NCI-H460 (cell line): ENCODE measurements around the gene SRCIN1. TPM values are rescaled to one million over a fixed set of nuclear protein-coding genes. Genes with fewer than 3 reads are reported as not detected.
A peak's percentile ranks its signal among the peaks of the same experiment; 100 is the strongest.
"Not testable (repeated sequence)": the region's sequence is repeated elsewhere in the genome, so short reads cannot be mapped to it uniquely, and the experiment has no call there.

Experiments used
- DNase-seq: peaks from one replicate; pipeline ENCODE4 v3.0.0-alpha.2; 2016; ENCODE audit warnings: low read depth; ENCODE audit errors: extremely low read depth
- total RNA-seq: library from RNA; depleted of rRNA; stranded (reverse); fragments of >200 nt; shearing (Covaris generic); gene quantifications from 2 replicates; pipeline ENCODE4 v1.2.3, GENCODE V29; 2014

SRCIN1 gene
- total RNA-seq, 1 experiment from 2014 or later: 3.0 TPM

DNA sequence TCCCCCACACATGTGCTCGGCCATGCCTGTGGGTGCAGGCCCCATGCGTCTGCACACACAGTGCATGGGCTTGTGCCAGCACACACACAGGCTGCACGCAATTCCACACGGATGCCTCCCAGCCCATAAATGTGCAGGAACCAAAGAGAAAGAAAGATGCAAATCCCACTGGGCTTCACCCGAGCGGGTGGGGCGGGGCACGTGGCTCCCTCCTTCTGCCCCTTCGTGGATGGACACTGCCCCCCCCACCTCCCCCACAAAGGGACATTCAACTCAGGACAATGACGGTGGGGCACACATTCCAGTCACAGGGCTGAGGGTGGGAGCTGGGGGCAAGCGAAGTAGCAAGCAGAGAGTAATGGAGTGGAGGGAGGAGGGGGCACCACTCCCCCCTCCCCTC is 74.9 kb downstream of the SRCIN1 start:
- DNase-seq: not testable (repeated sequence)

- DNase-seq: not testable (repeated sequence)
These were observed 77.6 kb downstream of the SRCIN1 start for GRCh38 chr17:38528141-38528540.

DNA sequence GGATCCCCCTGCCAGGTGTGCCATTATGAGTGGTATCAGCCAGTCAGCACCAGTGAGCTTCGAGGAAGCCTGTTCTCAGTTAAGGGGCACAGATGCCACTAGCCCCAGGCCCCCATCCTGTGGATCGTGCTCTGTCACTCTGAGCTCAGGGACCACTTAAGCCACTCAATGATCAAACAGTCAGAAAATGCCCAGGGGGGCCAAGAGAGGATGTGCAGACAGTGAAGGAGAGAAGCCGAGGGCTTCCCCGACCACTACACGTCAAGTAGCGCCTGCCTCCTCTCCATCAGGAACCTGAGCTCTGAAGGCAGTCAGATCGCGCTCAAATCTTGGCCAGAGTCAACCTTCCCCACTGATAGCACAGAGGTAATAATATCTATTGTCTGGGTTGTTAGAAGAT is 79.2 kb downstream of the SRCIN1 start:
- not testable (repeated sequence) for DNase-seq

- no peak for DNase-seq
These were observed 93.2 kb downstream of the SRCIN1 start for GRCh38 chr17:38512473-38513058.

DNA sequence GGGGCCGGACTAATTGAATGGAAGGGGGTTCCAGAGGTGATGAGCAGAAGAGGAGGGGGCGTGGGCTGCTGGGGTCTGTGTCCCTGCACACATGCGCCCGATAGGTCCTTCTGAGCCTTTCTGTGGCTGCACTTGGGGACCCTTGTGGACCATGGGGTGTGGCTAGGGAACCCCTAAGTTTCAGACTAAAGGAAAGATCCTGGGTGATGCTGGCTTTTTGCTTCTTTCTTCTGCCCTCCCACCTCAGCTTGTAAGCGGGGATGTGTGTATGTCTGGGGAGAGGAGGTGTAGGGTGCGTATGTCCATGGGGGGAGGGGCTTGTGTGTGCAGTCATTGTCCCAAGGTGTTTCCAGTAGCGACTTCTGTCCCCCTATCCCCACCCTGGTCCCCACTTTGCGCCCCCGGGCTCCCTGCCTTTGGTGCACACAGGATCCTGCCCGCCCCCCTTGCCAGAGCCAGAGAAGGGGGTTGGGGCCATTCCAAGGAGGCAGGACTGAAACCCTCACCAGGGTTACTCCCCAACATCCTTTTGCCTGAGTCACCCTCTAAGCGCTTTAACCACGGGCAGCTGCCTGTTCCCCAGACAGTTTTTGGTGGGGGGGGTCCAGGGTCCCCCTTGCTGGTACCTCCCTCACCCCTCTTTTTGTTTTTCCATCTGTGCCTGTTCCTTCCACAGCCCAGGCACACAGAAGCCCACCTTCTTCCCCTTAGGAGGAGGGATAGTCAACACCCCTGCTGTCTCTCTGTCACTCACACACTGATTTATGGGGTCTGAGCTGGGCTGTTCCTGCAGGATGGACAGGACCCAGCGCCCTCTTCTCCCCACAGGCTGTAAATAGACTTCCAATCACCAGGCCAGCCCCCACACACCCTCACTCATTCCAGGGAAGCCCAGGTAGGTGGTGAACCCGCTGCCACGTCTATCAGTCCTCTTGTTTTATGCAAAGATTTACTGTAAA is 94.3 kb downstream of the SRCIN1 start:
- no peak for DNase-seq

DNA sequence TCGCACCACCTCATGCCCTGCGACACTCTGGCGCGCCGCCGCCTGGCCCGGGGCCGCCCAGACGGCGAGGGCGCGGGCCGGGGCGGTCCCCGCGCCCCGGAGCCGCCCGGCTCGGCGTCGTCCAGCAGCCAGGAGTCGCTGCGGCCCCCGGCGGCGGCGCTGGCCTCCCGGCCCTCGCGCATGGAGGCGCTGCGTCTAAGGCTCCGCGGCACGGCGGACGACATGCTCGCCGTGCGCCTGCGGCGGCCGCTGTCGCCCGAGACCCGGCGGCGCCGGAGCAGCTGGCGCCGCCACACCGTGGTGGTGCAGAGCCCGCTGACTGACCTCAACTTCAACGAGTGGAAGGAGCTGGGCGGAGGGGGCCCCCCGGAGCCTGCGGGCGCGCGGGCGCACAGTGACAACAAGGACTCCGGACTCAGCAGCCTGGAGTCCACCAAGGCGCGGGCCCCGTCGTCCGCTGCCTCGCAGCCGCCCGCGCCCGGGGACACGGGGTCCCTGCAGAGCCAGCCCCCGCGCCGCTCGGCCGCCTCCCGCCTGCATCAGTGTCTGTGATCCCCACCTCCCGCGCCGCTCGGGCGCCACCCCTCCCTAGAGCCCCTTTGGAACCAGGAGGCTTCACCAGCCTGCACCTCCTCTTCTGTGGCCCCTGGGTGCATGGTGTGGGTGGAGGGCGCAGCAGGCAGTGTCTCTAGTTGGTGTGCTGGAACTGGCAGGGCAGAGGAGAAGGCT is 95.2 kb downstream of the SRCIN1 start:
- DNase-seq: no peak

GRCh38 chr17:38509772-38510420 is 95.9 kb downstream of the SRCIN1 start:
- no peak for DNase-seq

GRCh38 chr17:38508954-38509771 is 96.6 kb downstream of the SRCIN1 start:
- DNase-seq: peak; percentile 66

DNA sequence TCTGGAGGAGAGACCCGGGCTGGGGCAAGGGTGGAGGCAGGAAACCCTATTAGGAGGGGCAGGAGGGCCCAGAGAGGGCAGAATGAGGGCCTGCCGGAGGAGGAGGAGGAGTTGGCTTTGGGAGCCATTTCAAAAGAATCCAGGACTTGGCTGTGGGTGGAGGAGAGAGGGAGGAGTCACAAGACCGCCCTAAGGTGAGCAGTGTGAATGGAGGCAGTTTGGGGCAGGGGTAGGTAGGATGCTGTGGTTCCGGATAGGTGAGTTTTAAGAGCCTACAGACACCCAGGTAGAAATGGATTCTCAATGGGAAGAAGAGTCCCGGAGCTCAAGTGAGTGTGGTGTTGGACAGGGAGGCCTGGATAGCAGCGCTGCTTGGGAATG is 97.2 kb downstream of the SRCIN1 start:
- DNase-seq: no peak

GRCh38 chr17:38507921-38508569 is 97.7 kb downstream of the SRCIN1 start:
- DNase-seq: no peak

GRCh38 chr17:38507436-38507835 is 98.3 kb downstream of the SRCIN1 start:
- no peak for DNase-seq

- no peak for DNase-seq
These were observed 101.5 kb downstream of the SRCIN1 start for GRCh38 chr17:38504216-38504615.

DNA sequence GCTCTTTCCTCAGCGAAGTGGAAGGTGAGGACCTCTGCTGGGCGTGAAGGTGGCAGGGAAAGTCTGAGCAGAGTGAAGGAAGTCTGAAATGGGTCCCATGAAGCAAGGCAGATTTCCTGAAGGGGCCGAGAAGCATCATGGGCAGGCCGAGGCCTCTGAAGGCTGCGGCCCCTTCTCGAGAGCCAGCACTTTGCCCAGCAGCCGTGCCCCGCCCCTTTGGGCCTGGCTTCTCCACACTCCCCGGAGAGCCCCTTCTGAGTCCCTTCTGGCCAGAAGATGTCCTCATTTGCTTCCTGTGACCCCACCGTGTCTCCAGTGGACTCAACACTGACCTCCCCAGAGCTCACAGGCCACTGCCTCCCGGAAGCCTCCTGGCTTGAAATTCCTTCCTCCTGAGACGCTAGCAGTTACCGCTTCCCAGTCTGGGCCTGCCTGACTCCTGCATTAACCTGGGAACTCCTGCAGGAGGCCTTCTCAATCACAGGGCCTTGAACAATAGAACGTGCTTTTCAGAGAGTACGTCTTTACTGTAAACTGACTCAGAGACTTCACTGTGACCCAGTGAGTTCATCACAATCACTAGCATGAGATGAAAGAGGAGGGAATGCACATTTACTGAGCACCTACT is 102.4 kb downstream of the SRCIN1 start:
- not testable (repeated sequence) for DNase-seq

DNA sequence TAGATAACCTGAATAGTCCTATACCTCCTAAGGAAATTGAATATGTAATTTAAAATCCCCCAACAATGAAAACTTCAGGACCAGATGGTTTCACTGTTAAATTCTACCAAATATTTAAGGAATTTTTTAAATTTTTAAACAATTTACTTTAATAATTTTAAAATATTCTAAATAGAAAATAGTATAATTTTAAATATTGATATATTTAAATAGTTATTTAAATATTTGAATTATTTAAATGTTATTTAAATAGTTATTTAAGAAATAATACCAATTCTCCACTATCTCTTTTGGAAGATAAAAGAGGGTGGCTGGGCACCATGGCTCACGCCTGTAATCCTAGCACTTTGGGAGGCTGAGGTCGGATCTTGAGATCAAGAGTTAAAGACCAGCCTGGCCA is 104.0 kb downstream of the SRCIN1 start:
- not testable (repeated sequence) for DNase-seq

- DNase-seq: not testable (repeated sequence)
These were observed 106.5 kb downstream of the SRCIN1 start for GRCh38 chr17:38499230-38499629.

DNA sequence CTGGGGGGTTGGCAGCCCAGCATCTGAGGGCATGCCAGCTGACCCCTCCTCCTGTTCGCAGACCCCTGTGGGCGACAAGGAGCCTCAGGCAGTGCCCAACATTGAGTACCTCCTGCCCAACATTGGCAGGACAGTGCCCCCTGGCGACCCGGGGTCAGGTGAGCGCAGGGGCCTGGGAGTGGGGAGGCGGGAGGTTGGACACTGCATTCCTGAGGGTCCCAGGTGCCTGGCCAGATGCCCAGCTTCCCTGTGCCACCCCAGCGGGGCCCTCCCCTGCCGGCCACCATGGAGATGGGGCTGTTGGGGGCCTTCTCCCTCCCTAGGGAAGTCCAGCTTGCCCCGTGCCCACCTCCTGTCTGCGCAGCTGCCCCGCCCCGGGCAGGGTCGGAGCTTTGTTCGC is 107.4 kb downstream of the SRCIN1 start:
- no peak for DNase-seq

GRCh38 chr17:38497656-38498055 is 108.1 kb downstream of the SRCIN1 start:
- DNase-seq: not testable (repeated sequence)

GRCh38 chr17:38494152-38494551 is 111.6 kb downstream of the SRCIN1 start:
- DNase-seq: not testable (repeated sequence)
